Liver (tissue), 9 donors: ENCODE measurements around the gene EEFSEC. TPM values are rescaled to one million over a fixed set of nuclear protein-coding genes. Genes with fewer than 3 reads are reported as not detected.

Experiments
- DNase-seq: peaks from one replicate; pipeline ENCODE4 v3.0.0-alpha.2; 2017; ENCODE audit warnings: low spot score
- H3K27ac ChIP-seq, 2 donors: one replicate each; pipeline ENCODE4 v1.7.0; 2013; ENCODE audit warnings: inconsistent platforms in 2 of 2, low read length in 2 of 2, control low read depth in 1 of 2, low read depth in 1 of 2, mild to moderate bottlenecking in 1 of 2
- H3K27me3 ChIP-seq, 4 donors: one replicate each; pipeline versions ENCODE4 v1.6.1 to v1.7.0; 2013; ENCODE audit warnings: low read length in 3 of 4, inconsistent platforms in 1 of 4, mild to moderate bottlenecking in 1 of 4, moderate library complexity in 1 of 4; ENCODE audit not compliant: control insufficient read depth in 4 of 4, insufficient read depth in 4 of 4
- H3K36me3 ChIP-seq, 4 donors: one replicate each; pipeline versions ENCODE4 v1.6.1 to v1.7.0; 2013; ENCODE audit warnings: low read length in 3 of 4, mild to moderate bottlenecking in 3 of 4, low read depth in 1 of 4, moderate library complexity in 1 of 4; ENCODE audit not compliant: control insufficient read depth in 4 of 4, insufficient read depth in 3 of 4
- H3K4me1 ChIP-seq, 4 donors: one replicate each; pipeline versions ENCODE4 v1.6.1 to v1.7.0; 2013; ENCODE audit warnings: low read length in 3 of 4, mild to moderate bottlenecking in 3 of 4, moderate library complexity in 1 of 4; ENCODE audit not compliant: control insufficient read depth in 4 of 4, insufficient read depth in 4 of 4
- H3K4me3 ChIP-seq, 3 donors: one replicate each; pipeline versions ENCODE4 v1.6.1 to v1.7.0; 2013; ENCODE audit warnings: low read length in 3 of 3, control low read depth in 1 of 3, low read depth in 1 of 3, mild to moderate bottlenecking in 1 of 3
- H3K9ac ChIP-seq, 2 donors: one replicate each; pipeline ENCODE4 v1.7.0; 2013; ENCODE audit warnings: low read length in 2 of 2, mild to moderate bottlenecking in 2 of 2, moderate library complexity in 2 of 2, control low read depth in 1 of 2, low read depth in 1 of 2
- H3K9me3 ChIP-seq, 4 donors: one replicate each; pipeline versions ENCODE4 v1.6.1 to v1.7.0; 2013; ENCODE audit warnings: low read length in 3 of 4; ENCODE audit not compliant: control insufficient read depth in 4 of 4
- EGR1 ChIP-seq, 2 donors: IDR thresholded peaks; 2 replicates each; pipeline ENCODE4 v1.6.1; 2016 to 2018; ENCODE audit warnings: antibody characterized with exemption in 2 of 2, low read depth in 2 of 2
- FOXA1 ChIP-seq: IDR thresholded peaks from 2 replicates; pipeline ENCODE4 v1.6.1; 2016; ENCODE audit warnings: antibody characterized with exemption
- FOXA2 ChIP-seq: IDR thresholded peaks from 2 replicates; pipeline ENCODE4 v1.6.1; 2016; ENCODE audit warnings: antibody characterized with exemption
- GABPA ChIP-seq, 2 donors: IDR thresholded peaks in 1 of 2; conservative IDR thresholded peaks in 1 of 2; 2 replicates each; pipeline ENCODE4 v1.6.1; 2016; ENCODE audit warnings: antibody characterized with exemption in 2 of 2, mild to moderate bottlenecking in 1 of 2, moderate library complexity in 1 of 2
- HNF4A ChIP-seq, 2 donors: conservative IDR thresholded peaks; 2 replicates each; pipeline ENCODE4 v1.6.1; 2016; ENCODE audit warnings: antibody characterized with exemption in 2 of 2, mild to moderate bottlenecking in 2 of 2
- HNF4G ChIP-seq: IDR thresholded peaks from 2 replicates; pipeline ENCODE4 v1.6.1; 2016; ENCODE audit warnings: antibody characterized with exemption
- JUND ChIP-seq, 2 donors: IDR thresholded peaks; 2 replicates each; pipeline ENCODE4 v1.6.1; 2016; ENCODE audit warnings: antibody characterized with exemption in 2 of 2
- MAX ChIP-seq: IDR thresholded peaks from 2 replicates; pipeline ENCODE4 v1.6.1; 2016; ENCODE audit warnings: antibody characterized with exemption
- NR2F2 ChIP-seq: IDR thresholded peaks from 2 replicates; pipeline ENCODE4 v1.6.1; 2016; ENCODE audit warnings: antibody characterized with exemption
- RAD21 ChIP-seq, 2 donors: IDR thresholded peaks; 2 replicates each; pipeline ENCODE4 v1.6.1; 2016; ENCODE audit warnings: antibody characterized with exemption in 2 of 2, mild to moderate bottlenecking in 2 of 2
- RXRA ChIP-seq, 2 donors: IDR thresholded peaks; 2 replicates each; pipeline ENCODE4 v1.6.1; 2017 to 2018; ENCODE audit warnings: antibody characterized with exemption in 2 of 2, mild to moderate bottlenecking in 1 of 2
- SP1 ChIP-seq: IDR thresholded peaks from 2 replicates; pipeline ENCODE4 v1.6.1; 2018; ENCODE audit warnings: antibody characterized with exemption, mild to moderate bottlenecking
- TAF1 ChIP-seq: conservative IDR thresholded peaks from 2 replicates; pipeline ENCODE4 v1.6.1; 2016; ENCODE audit warnings: antibody characterized with exemption, mild to moderate bottlenecking
- YY1 ChIP-seq: IDR thresholded peaks from 2 replicates; pipeline ENCODE4 v1.6.1; 2016; ENCODE audit warnings: antibody characterized with exemption, mild to moderate bottlenecking
- WGBS: extraction: QIAGEN DNeasy Blood & Tissue Kit; methylation state at CpG from one replicate; pipeline ENCODE4 v1.1.7; 2013; 5-methylcytosine and 5-hydroxymethylcytosine counted together
- polyA plus RNA-seq, 2 donors: library from polyadenylated mRNA; stranded (reverse) in 1 of 2; unstranded in 1 of 2; fragments of 200-250 nt in 1 of 2; fragments of >200 nt in 1 of 2; fragmentation: Nextera tagmentation in 1 of 2; extraction: Ambion mirVana in 1 of 2; gene quantifications; one replicate each; pipeline versions ENCODE4 v1.2.1 to v1.2.3, GENCODE V29; 2013 to 2015
- total RNA-seq, 2 donors: library from RNA; depleted of rRNA; stranded (reverse); fragments of >200 nt; gene quantifications; one replicate each; pipeline ENCODE4 v1.2.3, GENCODE V29; 2014
- TF ChIP-seq, protein P1 (sequence below): IDR thresholded peaks from 2 replicates; pipeline ENCODE4 v1.6.1; 2016; ENCODE audit warnings: antibody characterized with exemption
- TF ChIP-seq, protein P2 (sequence below): IDR thresholded peaks from 2 replicates; pipeline ENCODE4 v1.6.1; 2016; ENCODE audit warnings: antibody characterized with exemption, mild to moderate bottlenecking
- TF ChIP-seq, protein P3 (sequence below): fragments of 150-350 bp; IDR thresholded peaks from 2 replicates; pipeline ENCODE4 v1.5.1; 2017; ENCODE audit warnings: improper control_type of control experiment, low read depth, low read length; ENCODE audit not compliant: missing input control
- TF ChIP-seq, protein P4 (sequence below): IDR thresholded peaks from 2 replicates; pipeline ENCODE4 v1.6.1; 2016; ENCODE audit warnings: antibody characterized with exemption
- donor health status: healthy.
- donor health status: healthy.
- donor health status: healthy.
- donor health status: healthy.
- donor health status: healthy.

The EEFSEC gene
- total and polyA plus RNA-seq, 4 donors = 8.4 to 13.1 (median 10.7) TPM

- no peak overlapping the region for H3K4me3 ChIP-seq
- peak; percentile 22 for DNase-seq
- TF ChIP-seq, protein P1, sequence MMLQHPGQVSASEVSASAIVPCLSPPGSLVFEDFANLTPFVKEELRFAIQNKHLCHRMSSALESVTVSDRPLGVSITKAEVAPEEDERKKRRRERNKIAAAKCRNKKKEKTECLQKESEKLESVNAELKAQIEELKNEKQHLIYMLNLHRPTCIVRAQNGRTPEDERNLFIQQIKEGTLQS = no peak
- TF ChIP-seq, protein P2, sequence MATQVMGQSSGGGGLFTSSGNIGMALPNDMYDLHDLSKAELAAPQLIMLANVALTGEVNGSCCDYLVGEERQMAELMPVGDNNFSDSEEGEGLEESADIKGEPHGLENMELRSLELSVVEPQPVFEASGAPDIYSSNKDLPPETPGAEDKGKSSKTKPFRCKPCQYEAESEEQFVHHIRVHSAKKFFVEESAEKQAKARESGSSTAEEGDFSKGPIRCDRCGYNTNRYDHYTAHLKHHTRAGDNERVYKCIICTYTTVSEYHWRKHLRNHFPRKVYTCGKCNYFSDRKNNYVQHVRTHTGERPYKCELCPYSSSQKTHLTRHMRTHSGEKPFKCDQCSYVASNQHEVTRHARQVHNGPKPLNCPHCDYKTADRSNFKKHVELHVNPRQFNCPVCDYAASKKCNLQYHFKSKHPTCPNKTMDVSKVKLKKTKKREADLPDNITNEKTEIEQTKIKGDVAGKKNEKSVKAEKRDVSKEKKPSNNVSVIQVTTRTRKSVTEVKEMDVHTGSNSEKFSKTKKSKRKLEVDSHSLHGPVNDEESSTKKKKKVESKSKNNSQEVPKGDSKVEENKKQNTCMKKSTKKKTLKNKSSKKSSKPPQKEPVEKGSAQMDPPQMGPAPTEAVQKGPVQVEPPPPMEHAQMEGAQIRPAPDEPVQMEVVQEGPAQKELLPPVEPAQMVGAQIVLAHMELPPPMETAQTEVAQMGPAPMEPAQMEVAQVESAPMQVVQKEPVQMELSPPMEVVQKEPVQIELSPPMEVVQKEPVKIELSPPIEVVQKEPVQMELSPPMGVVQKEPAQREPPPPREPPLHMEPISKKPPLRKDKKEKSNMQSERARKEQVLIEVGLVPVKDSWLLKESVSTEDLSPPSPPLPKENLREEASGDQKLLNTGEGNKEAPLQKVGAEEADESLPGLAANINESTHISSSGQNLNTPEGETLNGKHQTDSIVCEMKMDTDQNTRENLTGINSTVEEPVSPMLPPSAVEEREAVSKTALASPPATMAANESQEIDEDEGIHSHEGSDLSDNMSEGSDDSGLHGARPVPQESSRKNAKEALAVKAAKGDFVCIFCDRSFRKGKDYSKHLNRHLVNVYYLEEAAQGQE = no peak
- TF ChIP-seq TAF1 (no peak), YY1 (no peak), EGR1 (IDR thresholded peaks at IDR 0.05; ENCODE audit: low read depth in 2 of 2) (no peak), HNF4A (conservative IDR thresholded peaks at IDR 0.05) (no peak), SP1 (no peak)
- H3K27ac ChIP-seq = no peak overlapping the region
- H3K36me3 ChIP-seq = no peaks in the 10 kb centered on the region
- 83% methylated on average over 3 of the region's 3 CpGs for WGBS
- H3K4me1 ChIP-seq = peaks cover 0 to 4% (median 0%) of the 10 kb centered on the region in 4 donors
- no peak overlapping the region for H3K9ac ChIP-seq
- no peaks in the 10 kb centered on the region for H3K9me3 ChIP-seq
- H3K27me3 ChIP-seq = no peaks in the 10 kb centered on the region
These were observed 84.3 kb downstream of the EEFSEC start for GRCh38 chr3:128237348-128238183.

DNA sequence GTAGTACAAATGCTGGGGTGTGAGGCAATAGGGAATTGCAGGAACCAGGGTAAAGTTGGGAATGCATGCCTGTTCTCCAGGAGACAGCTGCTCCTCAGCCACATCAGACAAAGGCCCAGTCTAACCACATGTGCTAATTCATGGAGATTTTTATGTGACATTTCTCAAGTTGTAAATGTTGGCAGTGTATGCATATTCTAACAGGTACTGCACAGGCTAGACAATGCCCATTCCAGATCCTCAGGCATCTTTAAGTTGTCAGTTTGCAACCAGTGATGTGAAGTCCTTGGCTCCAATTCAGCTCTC is 84.9 kb downstream of the EEFSEC start:
- peaks cover 0 to 4% (median 0%) of the 10 kb centered on the region in 4 donors for H3K4me1 ChIP-seq
- peak; percentile 19 for DNase-seq
- H3K4me3 ChIP-seq = no peak overlapping the region
- H3K9me3 ChIP-seq = no peaks in the 10 kb centered on the region
- no peak overlapping the region for H3K27ac ChIP-seq
- no peaks in the 10 kb centered on the region for H3K36me3 ChIP-seq
- TF ChIP-seq GABPA (IDR thresholded peaks at IDR 0.05 in 1 of 2, conservative IDR thresholded peaks at IDR 0.05 in 1 of 2) = no peak
- no peak for TF ChIP-seq NR2F2
- TF ChIP-seq HNF4A (conservative IDR thresholded peaks at IDR 0.05) = no peak
- no peak for TF ChIP-seq FOXA2
- TF ChIP-seq JUND (IDR thresholded peaks at IDR 0.05) = no peak
- no peak for TF ChIP-seq SP1
- no peak for TF ChIP-seq MAX
- TF ChIP-seq RXRA (IDR thresholded peaks at IDR 0.05) = no peak
- TF ChIP-seq TAF1 = no peak
- TF ChIP-seq, protein P3, sequence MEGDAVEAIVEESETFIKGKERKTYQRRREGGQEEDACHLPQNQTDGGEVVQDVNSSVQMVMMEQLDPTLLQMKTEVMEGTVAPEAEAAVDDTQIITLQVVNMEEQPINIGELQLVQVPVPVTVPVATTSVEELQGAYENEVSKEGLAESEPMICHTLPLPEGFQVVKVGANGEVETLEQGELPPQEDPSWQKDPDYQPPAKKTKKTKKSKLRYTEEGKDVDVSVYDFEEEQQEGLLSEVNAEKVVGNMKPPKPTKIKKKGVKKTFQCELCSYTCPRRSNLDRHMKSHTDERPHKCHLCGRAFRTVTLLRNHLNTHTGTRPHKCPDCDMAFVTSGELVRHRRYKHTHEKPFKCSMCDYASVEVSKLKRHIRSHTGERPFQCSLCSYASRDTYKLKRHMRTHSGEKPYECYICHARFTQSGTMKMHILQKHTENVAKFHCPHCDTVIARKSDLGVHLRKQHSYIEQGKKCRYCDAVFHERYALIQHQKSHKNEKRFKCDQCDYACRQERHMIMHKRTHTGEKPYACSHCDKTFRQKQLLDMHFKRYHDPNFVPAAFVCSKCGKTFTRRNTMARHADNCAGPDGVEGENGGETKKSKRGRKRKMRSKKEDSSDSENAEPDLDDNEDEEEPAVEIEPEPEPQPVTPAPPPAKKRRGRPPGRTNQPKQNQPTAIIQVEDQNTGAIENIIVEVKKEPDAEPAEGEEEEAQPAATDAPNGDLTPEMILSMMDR = no peak
- no peak for TF ChIP-seq HNF4G
- TF ChIP-seq, protein P4, sequence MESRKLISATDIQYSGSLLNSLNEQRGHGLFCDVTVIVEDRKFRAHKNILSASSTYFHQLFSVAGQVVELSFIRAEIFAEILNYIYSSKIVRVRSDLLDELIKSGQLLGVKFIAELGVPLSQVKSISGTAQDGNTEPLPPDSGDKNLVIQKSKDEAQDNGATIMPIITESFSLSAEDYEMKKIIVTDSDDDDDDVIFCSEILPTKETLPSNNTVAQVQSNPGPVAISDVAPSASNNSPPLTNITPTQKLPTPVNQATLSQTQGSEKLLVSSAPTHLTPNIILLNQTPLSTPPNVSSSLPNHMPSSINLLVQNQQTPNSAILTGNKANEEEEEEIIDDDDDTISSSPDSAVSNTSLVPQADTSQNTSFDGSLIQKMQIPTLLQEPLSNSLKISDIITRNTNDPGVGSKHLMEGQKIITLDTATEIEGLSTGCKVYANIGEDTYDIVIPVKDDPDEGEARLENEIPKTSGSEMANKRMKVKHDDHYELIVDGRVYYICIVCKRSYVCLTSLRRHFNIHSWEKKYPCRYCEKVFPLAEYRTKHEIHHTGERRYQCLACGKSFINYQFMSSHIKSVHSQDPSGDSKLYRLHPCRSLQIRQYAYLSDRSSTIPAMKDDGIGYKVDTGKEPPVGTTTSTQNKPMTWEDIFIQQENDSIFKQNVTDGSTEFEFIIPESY = no peak
- TF ChIP-seq, protein P1 = no peak
- no peak for TF ChIP-seq YY1
- no peak for TF ChIP-seq RAD21 (IDR thresholded peaks at IDR 0.05)
- TF ChIP-seq FOXA1 = no peak
- no peak for TF ChIP-seq EGR1 (IDR thresholded peaks at IDR 0.05; ENCODE audit: low read depth in 2 of 2)
- TF ChIP-seq, protein P2 = no peak
- H3K9ac ChIP-seq = no peak overlapping the region
- no peaks in the 10 kb centered on the region for H3K27me3 ChIP-seq
